Panc1 (cell line): Measurements from ENCODE around the gene MAGI2. TPM values are rescaled to one million over a fixed set of nuclear protein-coding genes. Genes with fewer than 3 reads are reported as not detected.

Source experiments
- ATAC-seq: fragments of 200-7000 bp; cut with Tn5 transposase; 2 replicates; pipeline ENCODE4 v1.9.1; 2020; ENCODE audit warnings: mild to moderate bottlenecking, moderate library complexity
- BruUV-seq: library from RNA; stranded (reverse); fragments of 400-500 nt; replicated peaks from 2 replicates; lab custom pipeline; 2021; lab: Mats Ljungman, UMichigan
- CTCF ChIA-PET: fragments of 300-600 bp; sonication (Branson Sonifier 250); formaldehyde crosslinking; loops from one replicate; lab custom pipeline; 2022; ENCODE audit warnings: antibody characterized with exemption; lab: Charles Lee
- POLR2A ChIA-PET: fragments of 300-600 bp; sonication (Branson Sonifier 250); formaldehyde crosslinking; loops from one replicate; lab custom pipeline; 2022; ENCODE audit warnings: antibody characterized with exemption; lab: Charles Lee
- DNase-seq: peaks from one replicate; pipeline ENCODE4 v3.0.0-alpha.2; 2010; ENCODE audit warnings: low read depth, low spot score
- H3K27ac ChIP-seq: 2 replicates; pipeline ENCODE4 v1.5.1; 2011; ENCODE audit warnings: mild to moderate bottlenecking, low read length, inconsistent platforms
- H3K27me3 ChIP-seq: fragments of 200-500 bp; sonication (Bioruptor generic); 2 replicates; pipeline ENCODE4 v1.6.0; 2014; ENCODE audit warnings: low read length, inconsistent platforms; ENCODE audit not compliant: control insufficient read depth, insufficient read depth
- H3K36me3 ChIP-seq: fragments of 200-500 bp; sonication (Bioruptor generic); 2 replicates; pipeline ENCODE4 v1.5.1; 2014; ENCODE audit warnings: inconsistent platforms, mild to moderate bottlenecking, low read length, moderate library complexity; ENCODE audit not compliant: control insufficient read depth, insufficient read depth
- H3K4me1 ChIP-seq: 2 replicates; pipeline ENCODE4 v1.5.1; 2011; ENCODE audit warnings: inconsistent platforms, mild to moderate bottlenecking, low read length, moderate library complexity; ENCODE audit not compliant: control insufficient read depth, insufficient read depth
- H3K4me3 ChIP-seq, 2 experiments: 2 replicates each; pipeline ENCODE4 v1.5.1; 2011 to 2012; ENCODE audit warnings: low read depth in 2 of 2, low read length in 2 of 2, mild to moderate bottlenecking in 2 of 2, inconsistent platforms in 1 of 2, moderate library complexity in 1 of 2
- H3K9me3 ChIP-seq: fragments of 200-500 bp; sonication (Bioruptor generic); 2 replicates; pipeline ENCODE4 v1.5.1; 2014; ENCODE audit warnings: low read depth, mild to moderate bottlenecking, inconsistent platforms, low read length, moderate library complexity; ENCODE audit not compliant: control insufficient read depth, insufficient read depth
- POLR2AphosphoS5 ChIP-seq: IDR thresholded peaks from 2 replicates; pipeline ENCODE4 v1.6.1; 2012; ENCODE audit warnings: mild to moderate bottlenecking, low read depth, low read length, moderate library complexity
- SIN3A ChIP-seq: IDR thresholded peaks from 2 replicates; pipeline ENCODE4 v1.6.1; 2012; ENCODE audit warnings: low read depth, mild to moderate bottlenecking, low read length, moderate library complexity, borderline replicate concordance; ENCODE audit not compliant: insufficient read depth
- TCF7L2 ChIP-seq: IDR thresholded peaks from 2 replicates; pipeline ENCODE4 v1.6.1; 2011; ENCODE audit warnings: mild to moderate bottlenecking, low read depth, low read length, inconsistent platforms
- in situ Hi-C: cut with HindIII; loops from 2 replicates; pipeline ENCODE4 v1.10.0; 2016; ENCODE audit warnings: low sequenced_read_pairs, low pct_unique_long_range_greater_than_20kb
- intact Hi-C: fragments of 100-400 bp; cut with micrococcal nuclease; formaldehyde crosslinking; loops from one replicate; pipeline ENCODE4 v1.10.0; 2022; ENCODE audit not compliant: unreplicated experiment
- total RNA-seq: library from RNA; stranded (reverse); gene quantifications from one replicate; pipeline ENCODE4 v1.2.1, GENCODE V29; 2021; ENCODE audit not compliant: unreplicated experiment
- TF ChIP-seq, protein P1 (sequence below): fragments of 450-650 bp; IDR thresholded peaks from 2 replicates; pipeline ENCODE4 v1.5.1; 2017; ENCODE audit warnings: mild to moderate bottlenecking
- TF ChIP-seq, protein P2 (sequence below), 2 experiments: IDR thresholded peaks; 2 replicates each; pipeline ENCODE4 v1.6.1; 2011 to 2012; ENCODE audit warnings: low read depth in 2 of 2, control low read depth in 1 of 2, low read length in 1 of 2, mild to moderate bottlenecking in 1 of 2, moderate library complexity in 1 of 2; ENCODE audit not compliant: insufficient read depth in 1 of 2

The MAGI2 gene
- total RNA-seq, 1 experiment from 2014 or later: 5.4 TPM

DNA sequence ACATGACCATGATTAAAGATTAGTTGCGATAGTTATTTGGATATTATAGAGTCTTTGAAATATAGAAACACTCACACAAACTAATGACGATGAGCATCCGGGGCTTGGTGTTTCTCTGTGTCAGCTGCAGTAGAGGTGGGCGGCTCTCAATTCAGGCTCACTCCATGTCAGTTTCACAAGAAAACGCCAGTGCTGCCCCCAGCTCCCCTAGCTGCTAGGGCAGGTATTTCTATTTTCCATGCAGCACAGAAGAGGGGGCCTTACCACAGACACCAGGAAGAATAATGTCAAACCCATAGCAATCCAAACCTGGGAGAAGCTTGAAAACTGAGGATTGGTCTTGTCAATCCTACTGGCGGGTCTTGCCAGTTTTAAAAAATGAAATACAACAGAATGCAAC is 1457.8 kb downstream of the MAGI2 start:
- no peak overlapping the region for H3K27ac ChIP-seq
- H3K27me3 ChIP-seq: peaks cover 2% of the 10 kb centered on the region; the same call in 1 of the 2 replicates
- in situ Hi-C loops (no loop called here), intact Hi-C loops (no loop called here)
- H3K9me3 ChIP-seq: no peaks in the 10 kb centered on the region
- TF ChIP-seq, protein P1, sequence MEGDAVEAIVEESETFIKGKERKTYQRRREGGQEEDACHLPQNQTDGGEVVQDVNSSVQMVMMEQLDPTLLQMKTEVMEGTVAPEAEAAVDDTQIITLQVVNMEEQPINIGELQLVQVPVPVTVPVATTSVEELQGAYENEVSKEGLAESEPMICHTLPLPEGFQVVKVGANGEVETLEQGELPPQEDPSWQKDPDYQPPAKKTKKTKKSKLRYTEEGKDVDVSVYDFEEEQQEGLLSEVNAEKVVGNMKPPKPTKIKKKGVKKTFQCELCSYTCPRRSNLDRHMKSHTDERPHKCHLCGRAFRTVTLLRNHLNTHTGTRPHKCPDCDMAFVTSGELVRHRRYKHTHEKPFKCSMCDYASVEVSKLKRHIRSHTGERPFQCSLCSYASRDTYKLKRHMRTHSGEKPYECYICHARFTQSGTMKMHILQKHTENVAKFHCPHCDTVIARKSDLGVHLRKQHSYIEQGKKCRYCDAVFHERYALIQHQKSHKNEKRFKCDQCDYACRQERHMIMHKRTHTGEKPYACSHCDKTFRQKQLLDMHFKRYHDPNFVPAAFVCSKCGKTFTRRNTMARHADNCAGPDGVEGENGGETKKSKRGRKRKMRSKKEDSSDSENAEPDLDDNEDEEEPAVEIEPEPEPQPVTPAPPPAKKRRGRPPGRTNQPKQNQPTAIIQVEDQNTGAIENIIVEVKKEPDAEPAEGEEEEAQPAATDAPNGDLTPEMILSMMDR: 0 out of 2 replicates have a peak, but pooled peaks have one; percentile 22
- TF ChIP-seq POLR2AphosphoS5 (no peak), TCF7L2 (no peak)
- no peak for DNase-seq
- no peak overlapping the region for H3K4me3 ChIP-seq
- H3K4me1 ChIP-seq: no peaks in the 10 kb centered on the region
- peak; percentile 68; the same call in 1 of the 2 replicates for ATAC-seq
- ChIA-PET POLR2A (no interaction called here), CTCF (no interaction called here)
- no TSS peak for BruUV-seq
- no peaks in the 10 kb centered on the region for H3K36me3 ChIP-seq

DNA sequence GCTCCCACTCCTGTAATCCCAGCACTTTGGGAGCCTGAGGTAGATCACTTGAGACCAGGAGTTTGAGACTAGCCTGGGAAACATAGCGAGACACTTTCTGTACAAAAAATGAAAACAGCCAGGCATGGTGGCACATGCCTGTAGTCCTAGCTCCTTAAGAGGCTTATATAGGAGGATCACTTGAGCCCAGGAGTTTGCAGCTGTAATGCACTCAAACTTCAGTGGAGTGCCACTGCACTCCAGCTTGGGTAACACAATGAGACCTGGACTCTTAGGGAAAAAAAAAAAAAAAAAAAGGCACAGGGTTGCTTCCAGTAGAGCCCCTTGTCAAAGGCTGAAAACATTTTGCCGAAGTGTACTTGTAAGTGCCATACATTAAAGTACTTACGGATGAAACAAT is 1459.6 kb downstream of the MAGI2 start:
- POLR2A ChIA-PET: no interaction called here
- Histone ChIP-seq H3K27ac (no peak overlapping the region), H3K9me3 (no peaks in the 10 kb centered on the region), H3K4me3 (no peak overlapping the region), H3K36me3 (no peaks in the 10 kb centered on the region), H3K27me3 (peaks cover 2% of the 10 kb centered on the region; the same call in 1 of the 2 replicates), H3K4me1 (no peaks in the 10 kb centered on the region)
- intact Hi-C loops: no loop called here
- CTCF ChIA-PET: no interaction called here
- DNase-seq (no peak), ATAC-seq (no peak)
- TF ChIP-seq TCF7L2 (no peak), SIN3A (no peak), POLR2AphosphoS5 (no peak)
- TF ChIP-seq, protein P1: no peak
- TF ChIP-seq, protein P2, sequence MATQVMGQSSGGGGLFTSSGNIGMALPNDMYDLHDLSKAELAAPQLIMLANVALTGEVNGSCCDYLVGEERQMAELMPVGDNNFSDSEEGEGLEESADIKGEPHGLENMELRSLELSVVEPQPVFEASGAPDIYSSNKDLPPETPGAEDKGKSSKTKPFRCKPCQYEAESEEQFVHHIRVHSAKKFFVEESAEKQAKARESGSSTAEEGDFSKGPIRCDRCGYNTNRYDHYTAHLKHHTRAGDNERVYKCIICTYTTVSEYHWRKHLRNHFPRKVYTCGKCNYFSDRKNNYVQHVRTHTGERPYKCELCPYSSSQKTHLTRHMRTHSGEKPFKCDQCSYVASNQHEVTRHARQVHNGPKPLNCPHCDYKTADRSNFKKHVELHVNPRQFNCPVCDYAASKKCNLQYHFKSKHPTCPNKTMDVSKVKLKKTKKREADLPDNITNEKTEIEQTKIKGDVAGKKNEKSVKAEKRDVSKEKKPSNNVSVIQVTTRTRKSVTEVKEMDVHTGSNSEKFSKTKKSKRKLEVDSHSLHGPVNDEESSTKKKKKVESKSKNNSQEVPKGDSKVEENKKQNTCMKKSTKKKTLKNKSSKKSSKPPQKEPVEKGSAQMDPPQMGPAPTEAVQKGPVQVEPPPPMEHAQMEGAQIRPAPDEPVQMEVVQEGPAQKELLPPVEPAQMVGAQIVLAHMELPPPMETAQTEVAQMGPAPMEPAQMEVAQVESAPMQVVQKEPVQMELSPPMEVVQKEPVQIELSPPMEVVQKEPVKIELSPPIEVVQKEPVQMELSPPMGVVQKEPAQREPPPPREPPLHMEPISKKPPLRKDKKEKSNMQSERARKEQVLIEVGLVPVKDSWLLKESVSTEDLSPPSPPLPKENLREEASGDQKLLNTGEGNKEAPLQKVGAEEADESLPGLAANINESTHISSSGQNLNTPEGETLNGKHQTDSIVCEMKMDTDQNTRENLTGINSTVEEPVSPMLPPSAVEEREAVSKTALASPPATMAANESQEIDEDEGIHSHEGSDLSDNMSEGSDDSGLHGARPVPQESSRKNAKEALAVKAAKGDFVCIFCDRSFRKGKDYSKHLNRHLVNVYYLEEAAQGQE (IDR thresholded peaks at IDR 0.05; ENCODE audit: insufficient read depth in 1 of 2, low read depth in 2 of 2, low read length in 1 of 2): no peak
- no TSS peak for BruUV-seq
- in situ Hi-C loops: no loop called here
